Limb (tissue), 2 donors: ENCODE results near the gene SGMS2.

Experiments used
- DNase-seq, 2 donors: peaks; one replicate each; pipeline ENCODE4 v3.0.0-alpha.2; 2016; ENCODE audit errors: extremely low spot score in 2 of 2

SGMS2 gene

GRCh38 chr4:107824350-107825071, at the start of gene SGMS2:
TSS of gene SGMS2 (plus strand) at chr4:107824932. CDS start at chr4:107895554, 70,622 bp downstream.
- DNase-seq: peak; percentile 64 to 80

- no peak for DNase-seq
Observed at GRCh38 chr4:107777890-107778289, 46.8 kb upstream of the SGMS2 start.

DNA sequence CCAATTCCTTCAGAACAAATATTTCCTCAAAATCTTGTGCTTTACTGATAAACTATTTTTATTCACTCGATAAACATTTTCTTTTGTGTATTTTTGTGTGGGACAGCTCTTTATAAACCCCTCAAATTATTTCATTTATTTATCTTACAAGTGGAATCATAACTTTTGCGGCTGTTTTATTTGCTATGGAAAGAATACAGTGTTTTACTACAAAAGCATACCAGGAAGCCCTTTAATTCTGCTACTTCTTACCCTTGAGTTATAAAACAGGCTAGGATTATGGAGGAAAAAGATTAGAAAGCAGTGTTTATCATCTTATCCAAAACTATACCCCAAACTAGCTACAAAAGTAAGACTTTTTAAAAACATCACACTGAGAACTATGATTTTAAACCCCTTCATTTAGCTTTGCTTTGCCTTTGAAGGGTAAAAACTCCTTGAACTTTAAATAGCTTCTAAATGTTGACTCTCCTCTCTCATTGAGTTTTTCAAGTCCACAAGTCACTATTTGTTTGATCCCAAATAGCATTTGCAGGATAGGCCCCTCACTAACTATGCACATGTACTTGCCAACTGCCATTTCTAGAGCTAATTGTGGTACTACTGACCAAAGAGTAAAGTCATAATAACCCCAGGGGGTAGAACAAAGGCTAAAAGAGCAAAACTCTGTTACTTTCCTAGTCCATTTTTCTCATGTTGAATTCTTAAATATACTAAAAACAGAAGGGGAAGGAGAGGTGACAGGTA, 45.8 kb upstream of the SGMS2 start:
- no peak for DNase-seq

DNA sequence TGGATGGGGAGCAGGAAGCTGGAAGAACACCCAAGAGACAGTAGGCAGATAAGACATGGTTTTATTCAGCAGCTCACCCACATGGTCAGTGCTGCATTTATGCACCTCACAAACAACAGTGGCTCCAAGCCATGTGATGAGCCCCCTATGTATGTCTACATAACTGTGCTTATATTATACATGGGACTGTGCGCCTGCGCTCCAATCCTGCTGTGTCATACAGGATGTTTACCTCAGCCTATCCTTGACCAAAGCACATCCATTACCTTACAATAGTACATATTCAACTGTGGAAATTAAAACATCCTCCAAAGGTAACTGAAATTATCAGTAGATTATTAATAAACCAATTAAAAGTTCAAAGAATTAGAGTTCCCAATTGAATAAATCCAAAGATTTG, 44.1 kb upstream of the SGMS2 start:
- no peak for DNase-seq

DNA sequence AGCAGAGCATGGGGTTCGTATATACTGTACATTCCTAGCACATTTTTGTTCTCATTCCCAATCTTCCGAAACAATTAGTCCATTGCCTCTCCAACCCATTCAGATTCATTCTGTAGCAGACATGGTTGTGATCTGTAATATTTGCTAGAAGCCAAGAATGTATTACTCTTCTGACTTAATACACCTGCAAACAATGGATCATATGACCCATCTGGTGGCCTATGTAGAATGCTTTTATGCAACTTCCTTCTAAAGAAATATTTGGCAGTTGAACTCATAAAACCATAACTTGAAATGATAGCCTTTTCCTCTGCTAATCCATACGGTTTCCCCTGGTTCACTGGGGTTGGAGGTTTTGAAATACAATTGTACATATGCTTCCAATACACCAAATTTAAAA, 32.8 kb upstream of the SGMS2 start:
- DNase-seq: no peak

DNA sequence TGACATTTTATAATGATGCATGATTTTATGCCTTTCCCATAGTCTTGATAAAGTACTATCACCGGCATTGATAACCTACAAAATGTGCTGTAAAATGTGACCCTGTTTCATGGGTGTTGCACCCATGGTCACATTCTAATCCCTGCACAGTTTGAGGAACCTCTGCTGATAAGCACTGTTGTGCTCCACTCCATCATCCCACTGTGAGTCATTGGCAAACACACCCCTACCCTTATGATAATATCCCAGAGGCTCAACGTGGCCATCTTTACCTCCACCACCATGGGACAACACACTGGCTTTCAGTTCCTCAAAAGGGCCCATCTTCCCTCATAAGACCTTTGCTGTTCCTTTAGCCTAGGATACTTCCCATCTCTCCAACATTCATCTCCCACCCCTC, 32.0 kb upstream of the SGMS2 start:
- DNase-seq: no peak

- no peak for DNase-seq
Observed at GRCh38 chr4:107793996-107794395, 30.7 kb upstream of the SGMS2 start.

- no peak for DNase-seq
Observed at GRCh38 chr4:107799669-107800450, 24.9 kb upstream of the SGMS2 start.

GRCh38 chr4:107800706-107801105, 24.0 kb upstream of the SGMS2 start:
- DNase-seq: no peak

DNA sequence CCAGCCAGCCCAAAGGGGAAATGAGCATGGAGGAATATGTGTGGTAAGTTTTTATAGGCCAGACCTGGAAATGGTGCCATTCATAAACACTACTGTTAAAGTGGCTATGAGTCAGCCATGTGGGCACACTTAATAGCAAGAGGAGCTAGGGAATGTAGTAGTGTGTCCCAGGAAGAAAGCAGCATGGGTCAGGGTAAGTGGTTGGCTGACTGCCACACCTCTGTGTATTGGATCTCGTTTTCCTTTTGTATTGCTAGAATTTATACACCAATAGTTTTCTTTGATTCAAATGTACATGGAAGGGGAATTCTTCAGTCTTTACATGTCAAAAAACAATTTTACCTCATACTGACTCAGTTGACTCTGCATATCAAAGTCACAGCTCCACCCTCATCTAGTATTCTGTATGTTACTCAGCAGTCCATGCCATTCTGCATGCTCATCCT, 22.9 kb upstream of the SGMS2 start:
- no peak for DNase-seq

GRCh38 chr4:107804956-107805355, 19.8 kb upstream of the SGMS2 start:
- no peak for DNase-seq

DNA sequence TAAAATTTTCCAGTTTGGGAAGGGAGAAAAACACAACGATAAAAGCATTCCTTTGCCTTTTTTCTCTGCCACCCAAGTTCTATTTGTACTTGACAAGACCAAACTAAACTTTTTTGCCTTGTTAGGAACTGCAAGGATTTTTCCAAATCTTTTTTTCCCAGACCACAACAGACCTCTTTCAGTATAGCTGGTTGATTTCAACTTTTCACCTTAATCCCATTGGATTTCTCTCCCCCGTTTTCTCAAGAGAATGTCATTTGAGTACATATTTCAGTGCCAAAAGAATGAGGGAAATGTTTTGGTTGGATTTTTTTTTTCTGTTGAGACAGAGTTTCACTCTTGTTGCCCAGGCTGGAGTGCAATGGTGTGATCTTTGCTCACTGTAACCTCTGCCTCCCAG, 18.5 kb upstream of the SGMS2 start:
- DNase-seq: no peak

DNA sequence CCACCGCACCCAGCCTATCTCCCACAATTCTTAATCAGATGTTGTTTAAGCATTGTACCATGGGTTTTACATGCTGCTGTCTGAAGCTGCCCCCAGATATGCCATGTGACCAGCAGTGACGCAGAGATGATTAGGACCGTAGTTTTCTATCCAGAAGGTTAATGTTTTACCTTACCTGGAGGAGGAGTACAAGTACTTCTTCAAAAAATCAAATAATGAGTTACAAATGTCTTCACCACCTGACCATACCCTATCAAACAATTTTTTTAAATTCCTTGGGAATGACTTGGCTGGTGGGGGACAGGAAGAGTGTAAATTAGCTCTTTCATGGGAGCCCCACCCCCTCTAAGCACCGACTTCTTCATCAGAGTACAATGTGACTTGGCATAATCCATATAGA, 16.2 kb upstream of the SGMS2 start:
- no peak for DNase-seq

DNA sequence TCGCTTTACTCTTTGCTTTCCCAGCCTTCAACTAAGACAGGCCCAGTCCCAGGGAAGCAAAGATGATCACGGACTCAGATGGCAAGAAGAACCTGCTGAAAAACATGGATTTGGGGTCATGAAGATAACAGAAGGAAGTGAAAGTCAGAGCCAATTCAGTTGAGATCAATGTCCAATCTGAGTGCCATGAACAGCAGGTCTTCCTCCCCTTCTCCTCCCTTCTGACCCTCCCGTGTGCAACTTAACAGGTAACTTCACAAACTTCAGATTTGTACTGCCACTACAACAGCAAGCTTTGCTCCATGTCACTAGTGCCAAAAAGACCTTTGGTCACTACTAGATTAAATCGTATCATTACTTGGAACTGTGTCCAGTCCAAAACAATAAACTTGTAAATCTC, 15.5 kb upstream of the SGMS2 start:
- no peak for DNase-seq

GRCh38 chr4:107814758-107815157, 10.0 kb upstream of the SGMS2 start:
- no peak for DNase-seq

DNA sequence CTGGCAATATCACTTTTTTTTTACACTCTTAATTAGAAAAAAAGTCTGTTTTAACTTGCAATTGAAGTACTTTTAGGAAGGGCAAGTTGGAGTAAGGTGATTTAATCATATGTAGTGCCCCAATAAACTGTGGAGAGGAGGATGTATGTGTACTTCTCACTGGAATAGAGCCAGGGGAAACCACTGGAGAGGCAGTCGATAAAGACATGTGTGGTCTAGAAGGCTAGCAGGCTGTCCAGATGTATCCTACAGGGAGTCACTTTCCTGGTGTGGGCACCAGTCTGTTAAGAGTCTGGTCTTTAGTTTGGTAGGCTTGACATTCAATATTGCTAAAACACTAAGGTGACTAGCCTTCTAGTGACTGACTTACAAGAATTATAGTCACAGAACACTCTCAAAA, 9.6 kb upstream of the SGMS2 start:
- no peak for DNase-seq

DNA sequence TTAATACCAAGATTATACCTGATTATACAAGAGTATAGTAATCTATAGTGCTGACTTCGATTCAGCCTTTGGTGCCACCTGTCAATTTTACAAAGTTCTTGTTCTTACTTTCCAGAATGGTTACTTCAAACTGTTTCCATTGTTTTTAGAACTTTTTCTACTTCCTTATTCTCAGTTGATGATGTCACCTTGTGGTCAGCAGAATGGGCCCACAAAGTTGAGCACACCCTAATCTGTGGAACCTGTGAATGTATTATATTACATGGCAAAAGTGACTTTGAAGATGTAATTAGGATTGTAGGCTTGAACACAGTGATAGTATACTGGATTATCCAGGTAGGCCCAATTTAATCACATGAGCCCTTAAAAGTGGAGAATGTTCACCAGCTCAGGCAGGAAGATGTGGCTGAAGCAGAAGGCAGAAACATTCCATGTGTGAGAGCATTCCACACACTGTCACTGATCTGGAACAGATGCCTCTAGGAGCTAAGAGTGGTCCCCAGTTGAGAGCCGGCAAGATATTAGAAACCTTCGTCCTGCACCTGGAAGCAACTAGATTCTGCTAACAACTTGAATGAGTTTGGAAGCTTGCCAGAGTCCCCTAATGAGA, 6.3 kb upstream of the SGMS2 start:
- DNase-seq: no peak

DNA sequence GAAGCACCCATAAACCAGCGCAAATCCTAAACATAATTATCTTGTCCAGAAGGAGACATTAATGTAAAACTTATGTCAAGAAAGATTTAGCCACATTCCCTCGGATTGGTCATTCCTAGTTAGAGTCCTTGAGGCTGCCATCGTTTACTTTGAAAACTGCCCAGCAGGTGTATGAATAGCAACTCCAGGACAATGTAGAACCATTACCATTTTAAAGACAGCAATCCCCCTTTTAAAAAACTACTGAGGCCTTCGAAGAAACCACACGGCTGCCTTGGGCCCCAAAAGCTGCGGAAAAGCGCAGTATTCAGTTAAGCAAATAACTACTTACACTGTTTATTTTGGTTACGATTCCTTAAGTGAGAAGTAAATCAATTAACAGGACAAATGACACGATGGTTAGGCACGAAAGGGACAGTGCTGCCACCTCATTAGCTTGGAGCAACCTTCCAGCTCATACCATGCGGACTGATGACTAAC, 822 bp upstream of the SGMS2 start:
- DNase-seq: no peak

DNA sequence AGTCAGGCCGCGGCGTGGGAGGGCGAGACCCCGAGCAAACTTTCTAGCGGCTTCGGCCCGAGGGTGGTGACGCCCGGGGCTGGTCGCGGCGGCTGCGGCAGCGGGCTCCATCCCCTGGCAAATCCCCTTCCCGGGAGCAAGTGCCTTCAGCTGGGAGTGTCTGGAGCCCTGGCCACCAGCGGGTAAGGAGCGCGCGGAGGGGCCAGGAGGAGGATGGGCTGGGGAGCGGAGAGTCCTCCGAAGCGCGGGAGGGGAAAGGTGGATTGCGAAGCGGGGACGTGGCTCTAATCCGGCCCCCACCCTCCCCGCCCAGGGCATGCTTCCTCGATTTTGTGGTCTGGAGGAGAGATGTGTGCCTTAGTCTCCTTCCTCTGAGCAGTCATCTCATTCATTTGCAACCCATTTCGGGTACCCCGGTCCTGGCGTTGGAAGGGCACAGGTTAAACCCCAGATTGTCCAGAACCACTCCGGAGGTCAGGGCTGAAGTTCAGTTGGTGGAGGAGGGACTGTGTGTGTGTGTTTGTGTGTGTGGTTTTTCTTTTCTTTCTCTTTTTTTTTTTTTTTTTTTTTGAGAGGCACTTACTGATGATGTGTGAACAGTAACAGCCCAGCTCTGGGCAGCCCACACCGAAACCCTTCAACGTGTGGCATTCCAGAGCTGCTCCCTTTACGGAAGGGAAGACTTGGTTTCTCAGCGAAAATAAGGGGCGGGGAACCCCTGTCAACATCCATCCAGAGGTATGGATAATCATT, 516 bp downstream of the SGMS2 start:
- peak in 1 of 2 donors; percentile 24 for DNase-seq

DNA sequence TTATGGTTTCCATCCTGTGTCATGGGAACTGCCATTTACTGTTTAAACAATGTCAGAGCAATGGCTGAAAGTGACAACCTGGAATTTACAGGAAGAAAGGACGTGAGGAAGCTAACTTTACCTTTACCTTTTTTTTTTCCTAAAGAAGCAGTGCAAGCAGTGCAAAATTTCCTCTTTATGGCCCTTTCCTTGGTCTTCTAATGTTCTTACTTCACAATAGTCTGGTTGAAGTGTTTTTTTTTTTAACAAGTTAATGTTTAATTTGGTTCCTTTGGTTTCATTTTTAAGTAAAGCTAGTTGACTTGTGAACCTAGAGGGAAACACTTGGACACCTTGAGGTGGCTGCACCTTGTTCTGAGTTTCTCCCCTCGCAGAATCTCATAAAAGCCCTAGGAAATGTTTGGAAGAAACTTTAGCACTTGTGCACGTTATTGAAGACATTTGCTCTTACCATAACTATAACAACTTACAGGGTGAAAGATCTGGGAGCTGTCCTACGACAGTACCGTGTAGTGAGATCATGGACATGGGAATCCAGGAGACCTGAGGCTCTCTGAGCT, 1.8 kb downstream of the SGMS2 start:
- DNase-seq: no peak
